PFSK-1 (cell line): Measurements from ENCODE around the gene PDCD2L.

Experiments
- FOXP2 ChIP-seq: optimal IDR thresholded peaks from 2 replicates; pipeline ENCODE3; 2011; ENCODE audit warnings: borderline replicate concordance, control low read depth, inconsistent platforms; ENCODE audit not compliant: insufficient read depth; ENCODE audit errors: extremely low read length, extremely low read depth
- POLR2AphosphoS5 ChIP-seq: IDR thresholded peaks from 2 replicates; pipeline ENCODE4 v1.6.1; 2012; ENCODE audit warnings: low read depth, mild to moderate bottlenecking, control low read depth, low read length, moderate library complexity
- SIN3A ChIP-seq: IDR thresholded peaks from 2 replicates; pipeline ENCODE4 v1.6.1; 2012; ENCODE audit warnings: mild to moderate bottlenecking, low read length, moderate library complexity, borderline replicate concordance; ENCODE audit not compliant: insufficient read depth
- TAF1 ChIP-seq: IDR thresholded peaks from 2 replicates; pipeline ENCODE4 v1.6.1; 2012; ENCODE audit warnings: low read length, control low read depth, borderline replicate concordance; ENCODE audit not compliant: insufficient read depth
- TF ChIP-seq, protein P1 (sequence below), 2 experiments: IDR thresholded peaks; 2 replicates each; pipeline versions ENCODE4 v1.6.1 to v1.8.0; 2011 to 2012; ENCODE audit warnings: low read depth in 2 of 2, low read length in 2 of 2, control low read depth in 1 of 2, inconsistent platforms in 1 of 2, mild to moderate bottlenecking in 1 of 2, moderate library complexity in 1 of 2; ENCODE audit not compliant: insufficient read depth in 1 of 2

DNA sequence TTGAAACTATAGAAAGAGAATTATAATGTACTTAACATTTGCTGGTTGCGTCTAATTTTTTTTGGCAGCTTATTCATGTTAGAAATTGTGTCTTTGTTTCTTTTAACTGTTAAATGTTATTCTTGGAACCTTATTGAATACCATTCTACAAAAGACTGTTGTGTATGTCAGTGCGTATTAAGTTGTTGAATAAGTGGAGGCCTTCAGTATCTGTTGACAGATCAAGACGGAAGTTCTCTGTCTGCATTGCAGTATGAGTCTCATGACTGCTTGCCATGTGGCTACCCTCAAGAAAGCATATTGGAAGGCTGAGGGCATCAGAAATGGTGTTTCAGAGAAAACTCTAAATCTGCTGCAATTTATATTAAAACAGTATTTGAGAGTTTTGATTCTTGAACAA, 32.5 kb downstream of the PDCD2L start:
- TF ChIP-seq TAF1 (no peak), POLR2AphosphoS5 (no peak), SIN3A (no peak), FOXP2 (no peak)
- TF ChIP-seq, protein P1, sequence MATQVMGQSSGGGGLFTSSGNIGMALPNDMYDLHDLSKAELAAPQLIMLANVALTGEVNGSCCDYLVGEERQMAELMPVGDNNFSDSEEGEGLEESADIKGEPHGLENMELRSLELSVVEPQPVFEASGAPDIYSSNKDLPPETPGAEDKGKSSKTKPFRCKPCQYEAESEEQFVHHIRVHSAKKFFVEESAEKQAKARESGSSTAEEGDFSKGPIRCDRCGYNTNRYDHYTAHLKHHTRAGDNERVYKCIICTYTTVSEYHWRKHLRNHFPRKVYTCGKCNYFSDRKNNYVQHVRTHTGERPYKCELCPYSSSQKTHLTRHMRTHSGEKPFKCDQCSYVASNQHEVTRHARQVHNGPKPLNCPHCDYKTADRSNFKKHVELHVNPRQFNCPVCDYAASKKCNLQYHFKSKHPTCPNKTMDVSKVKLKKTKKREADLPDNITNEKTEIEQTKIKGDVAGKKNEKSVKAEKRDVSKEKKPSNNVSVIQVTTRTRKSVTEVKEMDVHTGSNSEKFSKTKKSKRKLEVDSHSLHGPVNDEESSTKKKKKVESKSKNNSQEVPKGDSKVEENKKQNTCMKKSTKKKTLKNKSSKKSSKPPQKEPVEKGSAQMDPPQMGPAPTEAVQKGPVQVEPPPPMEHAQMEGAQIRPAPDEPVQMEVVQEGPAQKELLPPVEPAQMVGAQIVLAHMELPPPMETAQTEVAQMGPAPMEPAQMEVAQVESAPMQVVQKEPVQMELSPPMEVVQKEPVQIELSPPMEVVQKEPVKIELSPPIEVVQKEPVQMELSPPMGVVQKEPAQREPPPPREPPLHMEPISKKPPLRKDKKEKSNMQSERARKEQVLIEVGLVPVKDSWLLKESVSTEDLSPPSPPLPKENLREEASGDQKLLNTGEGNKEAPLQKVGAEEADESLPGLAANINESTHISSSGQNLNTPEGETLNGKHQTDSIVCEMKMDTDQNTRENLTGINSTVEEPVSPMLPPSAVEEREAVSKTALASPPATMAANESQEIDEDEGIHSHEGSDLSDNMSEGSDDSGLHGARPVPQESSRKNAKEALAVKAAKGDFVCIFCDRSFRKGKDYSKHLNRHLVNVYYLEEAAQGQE (IDR thresholded peaks at IDR 0.05; ENCODE audit: insufficient read depth in 1 of 2, low read depth in 2 of 2, low read length in 2 of 2) = no peak
